Endodermal cell (in vitro differentiated cells): ENCODE data around the gene ZMYND8. TPM values are rescaled to one million over a fixed set of nuclear protein-coding genes. Genes with fewer than 3 reads are reported as not detected.

Source experiments
- DNase-seq: peaks from one replicate; pipeline ENCODE4 v3.0.0-alpha.2; 2017
- H3K27ac ChIP-seq: 2 replicates; pipeline ENCODE4 v1.5.1; 2013; ENCODE audit warnings: mild to moderate bottlenecking, low read depth, low read length, moderate library complexity
- H3K27me3 ChIP-seq: 2 replicates; pipeline ENCODE4 v1.6.1; 2013; ENCODE audit warnings: mild to moderate bottlenecking, low read length, moderate library complexity; ENCODE audit not compliant: insufficient read depth, control insufficient read depth, poor library complexity, severe bottlenecking
- H3K36me3 ChIP-seq: 2 replicates; pipeline ENCODE4 v1.7.0; 2013; ENCODE audit warnings: mild to moderate bottlenecking, low read length, moderate library complexity; ENCODE audit not compliant: control insufficient read depth, insufficient read depth
- H3K4me1 ChIP-seq: one replicate; pipeline ENCODE4 v1.7.0; 2013; ENCODE audit warnings: low read length; ENCODE audit not compliant: control insufficient read depth, insufficient read depth
- H3K4me3 ChIP-seq: 2 replicates; pipeline ENCODE4 v1.5.1; 2013; ENCODE audit warnings: mild to moderate bottlenecking, low read length, moderate library complexity
- H3K9ac ChIP-seq: 2 replicates; pipeline ENCODE4 v1.6.1; 2013; ENCODE audit warnings: mild to moderate bottlenecking, low read length, moderate library complexity; ENCODE audit not compliant: poor library complexity, severe bottlenecking; ENCODE audit errors: extremely low read depth
- H3K9me3 ChIP-seq: 2 replicates; pipeline ENCODE4 v1.6.1; 2013; ENCODE audit warnings: mild to moderate bottlenecking, low read length, moderate library complexity; ENCODE audit not compliant: control insufficient read depth
- H3K27ac Mint-ChIP-seq: 2 replicates; pipeline ENCODE4 v1.8.0; 2020; ENCODE audit warnings: mixed read lengths
- H3K27me3 Mint-ChIP-seq: 2 replicates; pipeline ENCODE4 v1.8.0; 2021; ENCODE audit warnings: mild to moderate bottlenecking, mixed read lengths; ENCODE audit not compliant: insufficient read depth
- H3K36me3 Mint-ChIP-seq: 2 replicates; pipeline ENCODE4 v1.8.0; 2020; ENCODE audit warnings: low read depth, mixed read lengths
- H3K4me1 Mint-ChIP-seq: 2 replicates; pipeline ENCODE4 v1.8.0; 2020; ENCODE audit warnings: mixed read lengths
- H3K4me3 Mint-ChIP-seq: 2 replicates; pipeline ENCODE4 v1.8.0; 2020; ENCODE audit warnings: mild to moderate bottlenecking, moderate library complexity, mixed read lengths
- H3K9me3 Mint-ChIP-seq: 2 replicates; pipeline ENCODE4 v1.8.0; 2020; ENCODE audit warnings: mild to moderate bottlenecking, mixed read lengths
- WGBS, 2 experiments: methylation state at CpG; one replicate each; pipeline versions ENCODE4 v1.1.5 to v1.1.7; 2013; ENCODE audit warnings: missing lambda C conversion rate in 2 of 2, mixed read lengths in 1 of 2; ENCODE audit not compliant: insufficient coverage in 1 of 2, insufficient read length in 1 of 2; 5-methylcytosine and 5-hydroxymethylcytosine counted together
- total RNA-seq, 2 donors: library from RNA; stranded (reverse); fragmentation: NEBNext Ultra II Directional in 1 of 2; extraction: Animal tissue kit (Norgen Biotek cat#: 25700) in 1 of 2; gene quantifications; 2 replicates in 1 of 2; 3 replicates in 1 of 2; pipeline ENCODE4 v1.2.1, GENCODE V29; 2021
- TF ChIP-seq, protein P1 (sequence below): fragments of 200-600 bp; sonication (generic); conservative IDR thresholded peaks from 2 replicates; pipeline ENCODE4 v1.5.0; 2021; ENCODE audit warnings: antibody characterized with exemption, mild to moderate bottlenecking

The ZMYND8 gene
- total RNA-seq, 2 donors from 2014 or later: 85.0 to 99.9 TPM

DNA sequence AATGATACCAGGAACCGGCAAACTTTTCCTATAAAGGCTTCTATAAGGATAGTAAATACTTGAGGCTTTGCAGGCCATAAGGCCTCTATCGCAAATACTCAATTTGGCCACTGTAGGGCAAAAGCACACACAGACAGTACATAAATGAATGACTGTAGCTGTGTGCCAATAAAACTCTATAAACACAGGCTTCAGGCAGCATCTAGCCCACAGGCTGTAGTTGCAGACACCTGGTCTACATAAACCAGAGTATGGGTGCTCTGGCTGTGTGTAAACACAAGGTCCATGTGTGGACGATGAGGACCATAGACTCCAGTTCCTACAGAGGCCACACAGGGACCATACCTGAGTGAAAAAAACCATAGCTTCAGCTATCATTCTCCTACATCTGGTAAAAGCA lies 52.2 kb downstream of the ZMYND8 start:
- H3K9ac ChIP-seq: no peak overlapping the region
- H3K4me3 Mint-ChIP-seq: no peak overlapping the region
- peak overlapping the region; percentile 26 for H3K27ac Mint-ChIP-seq

GRCh38 chr20:47303736-47304135 lies 52.8 kb downstream of the ZMYND8 start:
- Mint-ChIP-seq H3K4me1 (peaks cover 31% of the 10 kb centered on the region), H3K36me3 (peaks cover 49% of the 10 kb centered on the region)

More for the DNA sequence above, 52.2 kb downstream of the ZMYND8 start:
- H3K27ac ChIP-seq: no peak overlapping the region
- peaks cover 52% of the 10 kb centered on the region for H3K36me3 Mint-ChIP-seq
- H3K9me3 Mint-ChIP-seq: no peaks in the 10 kb centered on the region
- H3K4me3 ChIP-seq: no peak overlapping the region
- H3K27me3 ChIP-seq: no peaks in the 10 kb centered on the region
- DNase-seq: no peak
- H3K9me3 ChIP-seq: no peaks in the 10 kb centered on the region
- peaks cover 66% of the 10 kb centered on the region for H3K36me3 ChIP-seq
- peaks cover 31% of the 10 kb centered on the region for H3K4me1 Mint-ChIP-seq
- H3K4me1 ChIP-seq: peaks cover 11% of the 10 kb centered on the region
- no peaks in the 10 kb centered on the region for H3K27me3 Mint-ChIP-seq
- WGBS, 2 experiments: 87 to 100% methylated on average over 1 to 3 of the region's 3 CpGs
- TF ChIP-seq, protein P1, sequence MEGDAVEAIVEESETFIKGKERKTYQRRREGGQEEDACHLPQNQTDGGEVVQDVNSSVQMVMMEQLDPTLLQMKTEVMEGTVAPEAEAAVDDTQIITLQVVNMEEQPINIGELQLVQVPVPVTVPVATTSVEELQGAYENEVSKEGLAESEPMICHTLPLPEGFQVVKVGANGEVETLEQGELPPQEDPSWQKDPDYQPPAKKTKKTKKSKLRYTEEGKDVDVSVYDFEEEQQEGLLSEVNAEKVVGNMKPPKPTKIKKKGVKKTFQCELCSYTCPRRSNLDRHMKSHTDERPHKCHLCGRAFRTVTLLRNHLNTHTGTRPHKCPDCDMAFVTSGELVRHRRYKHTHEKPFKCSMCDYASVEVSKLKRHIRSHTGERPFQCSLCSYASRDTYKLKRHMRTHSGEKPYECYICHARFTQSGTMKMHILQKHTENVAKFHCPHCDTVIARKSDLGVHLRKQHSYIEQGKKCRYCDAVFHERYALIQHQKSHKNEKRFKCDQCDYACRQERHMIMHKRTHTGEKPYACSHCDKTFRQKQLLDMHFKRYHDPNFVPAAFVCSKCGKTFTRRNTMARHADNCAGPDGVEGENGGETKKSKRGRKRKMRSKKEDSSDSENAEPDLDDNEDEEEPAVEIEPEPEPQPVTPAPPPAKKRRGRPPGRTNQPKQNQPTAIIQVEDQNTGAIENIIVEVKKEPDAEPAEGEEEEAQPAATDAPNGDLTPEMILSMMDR: peak; percentile 14

DNA sequence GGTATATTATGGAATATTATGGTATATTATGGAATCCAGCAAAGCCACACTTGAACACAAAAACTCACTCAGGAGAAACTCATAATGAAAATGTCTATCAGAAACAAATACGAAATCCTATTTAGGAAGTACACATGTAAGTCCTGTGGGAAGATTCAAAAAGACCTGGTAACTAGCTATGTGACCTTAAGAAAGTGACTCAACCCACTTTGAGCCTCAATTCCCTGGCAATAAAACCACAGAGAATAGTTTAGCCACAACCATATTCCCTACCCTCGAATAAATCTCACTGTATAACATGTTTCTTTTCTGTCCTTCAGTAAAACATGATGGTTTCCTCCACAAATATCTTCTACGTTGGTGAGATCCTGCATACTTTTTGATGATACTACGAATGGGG lies 56.4 kb downstream of the ZMYND8 start:
- Histone ChIP-seq H3K27ac (no peak overlapping the region), H3K9ac (no peak overlapping the region), H3K27me3 (no peaks in the 10 kb centered on the region), H3K4me1 (peaks cover 11% of the 10 kb centered on the region), H3K9me3 (no peaks in the 10 kb centered on the region), H3K4me3 (no peak overlapping the region), H3K36me3 (peaks cover 82% of the 10 kb centered on the region)
- TF ChIP-seq, protein P1: no peak
- Mint-ChIP-seq H3K4me1 (peaks cover 26% of the 10 kb centered on the region), H3K4me3 (no peak overlapping the region), H3K9me3 (no peaks in the 10 kb centered on the region), H3K36me3 (peaks cover 61% of the 10 kb centered on the region), H3K27ac (peak overlapping the region; percentile 3), H3K27me3 (no peaks in the 10 kb centered on the region)
- WGBS, 2 experiments: 97 to 100% methylated on average over 4 of the region's 4 CpGs
- DNase-seq: no peak

More at GRCh38 chr20:47303736-47304135, 52.8 kb downstream of the ZMYND8 start:
- no peaks in the 10 kb centered on the region for H3K27me3 Mint-ChIP-seq
- H3K36me3 ChIP-seq: peaks cover 68% of the 10 kb centered on the region
- peak overlapping the region; percentile 57 for H3K27ac Mint-ChIP-seq
- no peak overlapping the region for H3K9ac ChIP-seq
- H3K4me1 ChIP-seq: peaks cover 11% of the 10 kb centered on the region
- DNase-seq: no peak
- H3K4me3 Mint-ChIP-seq: no peak overlapping the region
- H3K4me3 ChIP-seq: no peak overlapping the region
- H3K27me3 ChIP-seq: no peaks in the 10 kb centered on the region
- H3K27ac ChIP-seq: no peak overlapping the region
- WGBS, 2 experiments: 86 to 89% methylated on average over 2 of the region's 2 CpGs
- TF ChIP-seq, protein P1: no peak
- no peaks in the 10 kb centered on the region for H3K9me3 Mint-ChIP-seq
- H3K9me3 ChIP-seq: no peaks in the 10 kb centered on the region
